ENCODE data around the gene PLXNC1.

The PLXNC1 gene

GRCh38 chr12:94149781-94150239 lies 1.4 kb downstream of the PLXNC1 start:
- ChIA-PET CTCF (interaction anchor here (0.6 to 1.9 kb wide), 3 partner anchors 16 to 603 kb away, joined by 3 to 6 read pairs (median 4); no protein-coding TSS in a partner anchor), POLR2A (no interaction called here)
- no peaks in the 10 kb centered on the region for H3K36me3 ChIP-seq (ENCODE audit: control insufficient read depth in 2 of 2, insufficient read depth in 1 of 2, low read length in 2 of 2)
- peak overlapping the region; percentile 55 for H3K4me3 ChIP-seq (ENCODE audit: low read depth, low read length)
- H3K27ac ChIP-seq (ENCODE audit: extremely low read depth, low read depth, low read length), result no peak overlapping the region
- TF ChIP-seq ZNF202 (tag by site-specific recombination; IDR thresholded peaks at IDR 0.05; ENCODE audit: borderline replicate concordance) (peak; percentile 29; the same call in 1 of the 2 replicates), MEIS1 (CRISPR knock-in tag; IDR thresholded peaks at IDR 0.05; ENCODE audit: borderline replicate concordance) (no peak)
- H3K4me1 ChIP-seq (ENCODE audit: control insufficient read depth, insufficient read depth, low read length), result peaks cover 7% of the 10 kb centered on the region; the same call in 1 of the 2 replicates
- no peaks in the 10 kb centered on the region for H3K9me3 ChIP-seq (ENCODE audit: control insufficient read depth, insufficient read depth, low read depth, low read length)

GRCh38 chr12:94150240-94151121 lies 2.1 kb downstream of the PLXNC1 start:
- TF ChIP-seq GLIS2 (tag by site-specific recombination; IDR thresholded peaks at IDR 0.05), result peak; percentile 36; the same call in 1 of the 2 replicates
- TF ChIP-seq ZIC2 (tag by site-specific recombination; IDR thresholded peaks at IDR 0.05), result peak; percentile 21
- TF ChIP-seq ZNF280C (tag by site-specific recombination; IDR thresholded peaks at IDR 0.05), result no peak
- no peak overlapping the region for H3K4me3 ChIP-seq (ENCODE audit: low read depth, low read length)
- CTCF ChIA-PET, result interaction anchor here (0.6 to 1.9 kb wide), 3 partner anchors 16 to 603 kb away, joined by 3 to 6 read pairs (median 4); no protein-coding TSS in a partner anchor
- POLR2A ChIA-PET, result no interaction called here
- H3K4me1 ChIP-seq (ENCODE audit: control insufficient read depth, insufficient read depth, low read length), result peaks cover 7% of the 10 kb centered on the region; the same call in 1 of the 2 replicates
- no peaks in the 10 kb centered on the region for H3K36me3 ChIP-seq (ENCODE audit: control insufficient read depth in 2 of 2, insufficient read depth in 1 of 2, low read length in 2 of 2)
- no peaks in the 10 kb centered on the region for H3K9me3 ChIP-seq (ENCODE audit: control insufficient read depth, insufficient read depth, low read depth, low read length)
- H3K27ac ChIP-seq (ENCODE audit: extremely low read depth, low read depth, low read length), result no peak overlapping the region

GRCh38 chr12:94151582-94151981 lies 3.2 kb downstream of the PLXNC1 start:
- H3K36me3 ChIP-seq (ENCODE audit: control insufficient read depth in 2 of 2, insufficient read depth in 1 of 2, low read length in 2 of 2), result no peaks in the 10 kb centered on the region
- no peak overlapping the region for H3K27ac ChIP-seq (ENCODE audit: extremely low read depth, low read depth, low read length)
- H3K4me1 ChIP-seq (ENCODE audit: control insufficient read depth, insufficient read depth, low read length), result peaks cover 7% of the 10 kb centered on the region; the same call in 1 of the 2 replicates
- POLR2A ChIA-PET, result no interaction called here
- TF ChIP-seq ZNF18 (tag by site-specific recombination; IDR thresholded peaks at IDR 0.05) (no peak), ZNF585B (tag by site-specific recombination; IDR thresholded peaks at IDR 0.05) (no peak), ZNF175 (tag by site-specific recombination; IDR thresholded peaks at IDR 0.05) (no peak)
- H3K9me3 ChIP-seq (ENCODE audit: control insufficient read depth, insufficient read depth, low read depth, low read length), result no peaks in the 10 kb centered on the region
- H3K4me3 ChIP-seq (ENCODE audit: low read depth, low read length), result no peak overlapping the region
- CTCF ChIA-PET, result interaction anchor here (1.1 to 1.4 kb wide), 3 partner anchors 49 to 724 kb away, joined by 3 to 4 read pairs (median 4); no protein-coding TSS in a partner anchor

GRCh38 chr12:94152292-94153078 lies 4.1 kb downstream of the PLXNC1 start:
- ChIA-PET POLR2A (no interaction called here), CTCF (interaction anchor here (1.1 to 1.4 kb wide), 3 partner anchors 50 to 723 kb away, joined by 3 to 4 read pairs (median 4); no protein-coding TSS in a partner anchor)
- H3K36me3 ChIP-seq (ENCODE audit: control insufficient read depth in 2 of 2, insufficient read depth in 1 of 2, low read length in 2 of 2), result no peaks in the 10 kb centered on the region
- H3K9me3 ChIP-seq (ENCODE audit: control insufficient read depth, insufficient read depth, low read depth, low read length), result no peaks in the 10 kb centered on the region
- peaks cover 7% of the 10 kb centered on the region; the same call in 1 of the 2 replicates for H3K4me1 ChIP-seq (ENCODE audit: control insufficient read depth, insufficient read depth, low read length)
- H3K4me3 ChIP-seq (ENCODE audit: low read depth, low read length), result no peak overlapping the region
- H3K27ac ChIP-seq (ENCODE audit: extremely low read depth, low read depth, low read length), result no peak overlapping the region
- no peak for TF ChIP-seq ZNF626 (tag by site-specific recombination; IDR thresholded peaks at IDR 0.05)
- no peak for TF ChIP-seq ZNF513 (tag by site-specific recombination; IDR thresholded peaks at IDR 0.05)
- no peak for TF ChIP-seq SALL2 (tag by site-specific recombination; IDR thresholded peaks at IDR 0.05; ENCODE audit: borderline replicate concordance)
- TF ChIP-seq BCL11A (tag by site-specific recombination; IDR thresholded peaks at IDR 0.05; ENCODE audit: low read depth), result 0 out of 2 replicates have a peak, but pooled peaks have one; percentile 47
- no peak for TF ChIP-seq MEIS1 (CRISPR knock-in tag; IDR thresholded peaks at IDR 0.05; ENCODE audit: borderline replicate concordance)
- TF ChIP-seq ZNF639 (tag by site-specific recombination; IDR thresholded peaks at IDR 0.05), result no peak
- TF ChIP-seq ZEB2 (tag by site-specific recombination; IDR thresholded peaks at IDR 0.05), result peak; percentile 64
- TF ChIP-seq ZNF692 (tag by site-specific recombination; IDR thresholded peaks at IDR 0.05), result peak; percentile 56; the same call in 1 of the 2 replicates

All from HEK293 (cell line).